Upper lobe of right lung (tissue), 1 donor: ENCODE results near the gene ACTN1. TPM values are rescaled to one million over a fixed set of nuclear protein-coding genes. Genes with fewer than 3 reads are reported as not detected.
"Not testable (repeated sequence)": the region's sequence is repeated elsewhere in the genome, so short reads cannot be mapped to it uniquely, and the experiment has no call there.

Source experiments
- ATAC-seq: fragments of 200-7000 bp; cut with Tn5 transposase; one replicate; pipeline ENCODE4 v1.9.1; 2020; ENCODE audit warnings: mild to moderate bottlenecking, moderate library complexity
- DNase-seq: peaks from one replicate; pipeline ENCODE4 v3.0.0-alpha.2; 2020
- H3K27ac ChIP-seq: fragments of 200-600 bp; one replicate; pipeline ENCODE4 v1.8.0; 2022
- H3K27me3 ChIP-seq: fragments of 200-600 bp; one replicate; pipeline ENCODE4 v1.8.0; 2022; ENCODE audit warnings: mild to moderate bottlenecking
- H3K36me3 ChIP-seq: fragments of 200-600 bp; one replicate; pipeline ENCODE4 v1.8.0; 2022
- H3K4me1 ChIP-seq: fragments of 200-600 bp; one replicate; pipeline ENCODE4 v1.8.0; 2022
- H3K4me3 ChIP-seq: fragments of 200-600 bp; one replicate; pipeline ENCODE4 v1.8.0; 2022; ENCODE audit warnings: mild to moderate bottlenecking
- H3K9me3 ChIP-seq: fragments of 200-600 bp; one replicate; pipeline ENCODE4 v1.8.0; 2022
- intact Hi-C: fragments of 100-400 bp; cut with DNase I; formaldehyde crosslinking; loops from one replicate; pipeline ENCODE4 v1.11.0; 2022
- long read RNA-seq: library from polyadenylated mRNA; unstranded; transcript quantifications from one replicate; pipeline ENCODE4 v2.0.0, GENCODE V29; 2021
- total RNA-seq: library from RNA; stranded (reverse); fragmentation: NEBNext Ultra II Directional; extraction: Animal tissue kit (Norgen Biotek cat#: 25700); gene quantifications from one replicate; pipeline ENCODE4 v1.2.1, GENCODE V29; 2021
- TF ChIP-seq, protein P1 (sequence below): fragments of 200-600 bp; IDR thresholded peaks from one replicate; pipeline ENCODE4 v1.8.0; 2022; ENCODE audit warnings: antibody characterized with exemption
- donor health status: DM: no; HTN: yes; CAD: no; lungs with severe emphysema.

Gene ACTN1
- 177 TPM for total RNA-seq
- long read RNA-seq, full-length matches to known transcripts, result 285 of 385 reads
- long read RNA-seq, partial matches to known transcripts, result 78 of 385 reads
- long read RNA-seq, other reads (novel, unspliced or antisense), result 22 of 385 reads

DNA sequence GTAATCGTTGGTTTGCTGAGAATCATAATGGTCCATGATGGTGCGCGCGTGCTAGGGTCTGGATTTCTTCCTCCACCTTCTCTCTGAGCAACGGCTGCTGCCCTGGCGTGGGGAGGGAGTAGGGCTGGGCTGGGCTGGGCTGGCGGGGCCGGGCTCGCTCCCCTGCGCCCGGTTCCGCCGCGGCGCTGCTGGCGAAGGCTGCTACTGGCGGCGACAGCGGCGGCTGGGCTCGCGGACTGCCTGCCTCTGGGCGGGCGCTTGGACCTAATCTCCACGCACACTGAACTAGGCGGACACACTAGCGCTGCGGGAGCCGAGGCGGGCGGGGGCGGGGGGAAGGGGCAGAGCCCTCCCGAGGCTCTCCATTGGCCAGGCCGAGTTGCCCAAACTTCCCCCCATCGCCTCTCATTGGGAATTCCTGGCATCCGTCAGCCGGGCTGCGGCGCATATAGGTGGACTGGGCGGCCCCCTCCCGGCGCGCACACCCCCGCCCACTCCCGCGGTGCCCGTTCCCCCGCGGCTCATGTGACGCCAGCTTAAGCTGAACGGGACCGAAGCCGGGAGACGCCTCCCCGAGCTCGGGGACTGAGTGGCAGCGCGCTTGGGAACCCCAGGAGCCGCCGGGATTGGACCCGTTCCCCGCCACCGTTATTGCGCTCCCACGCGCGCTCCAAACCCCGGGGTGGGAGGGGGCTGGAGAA is at the start of gene ACTN1:
Gene ACTN1, minus strand, starts transcription at position 282 of the 701 bp plus-strand sequence. Its CDS starts 246 bp downstream, at position 36.
- H3K9me3 ChIP-seq, result no peaks in the 10 kb centered on the region
- peak within 1 kb of the TSS; percentile 93 for H3K27ac ChIP-seq
- DNase-seq (peak; percentile 97), ATAC-seq (peak; percentile 94)
- peaks cover 25% of the 10 kb centered on the region for H3K4me1 ChIP-seq
- TF ChIP-seq, protein P1, sequence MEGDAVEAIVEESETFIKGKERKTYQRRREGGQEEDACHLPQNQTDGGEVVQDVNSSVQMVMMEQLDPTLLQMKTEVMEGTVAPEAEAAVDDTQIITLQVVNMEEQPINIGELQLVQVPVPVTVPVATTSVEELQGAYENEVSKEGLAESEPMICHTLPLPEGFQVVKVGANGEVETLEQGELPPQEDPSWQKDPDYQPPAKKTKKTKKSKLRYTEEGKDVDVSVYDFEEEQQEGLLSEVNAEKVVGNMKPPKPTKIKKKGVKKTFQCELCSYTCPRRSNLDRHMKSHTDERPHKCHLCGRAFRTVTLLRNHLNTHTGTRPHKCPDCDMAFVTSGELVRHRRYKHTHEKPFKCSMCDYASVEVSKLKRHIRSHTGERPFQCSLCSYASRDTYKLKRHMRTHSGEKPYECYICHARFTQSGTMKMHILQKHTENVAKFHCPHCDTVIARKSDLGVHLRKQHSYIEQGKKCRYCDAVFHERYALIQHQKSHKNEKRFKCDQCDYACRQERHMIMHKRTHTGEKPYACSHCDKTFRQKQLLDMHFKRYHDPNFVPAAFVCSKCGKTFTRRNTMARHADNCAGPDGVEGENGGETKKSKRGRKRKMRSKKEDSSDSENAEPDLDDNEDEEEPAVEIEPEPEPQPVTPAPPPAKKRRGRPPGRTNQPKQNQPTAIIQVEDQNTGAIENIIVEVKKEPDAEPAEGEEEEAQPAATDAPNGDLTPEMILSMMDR, result no peak
- H3K27me3 ChIP-seq, result no peaks in the 10 kb centered on the region
- H3K36me3 ChIP-seq, result no peaks in the 10 kb centered on the region
- peak within 1 kb of the TSS; percentile 92 for H3K4me3 ChIP-seq
- intact Hi-C loops, result loop anchor here (10.0 kb wide), 1 partner anchor 74 kb away; no protein-coding TSS in a partner anchor

DNA sequence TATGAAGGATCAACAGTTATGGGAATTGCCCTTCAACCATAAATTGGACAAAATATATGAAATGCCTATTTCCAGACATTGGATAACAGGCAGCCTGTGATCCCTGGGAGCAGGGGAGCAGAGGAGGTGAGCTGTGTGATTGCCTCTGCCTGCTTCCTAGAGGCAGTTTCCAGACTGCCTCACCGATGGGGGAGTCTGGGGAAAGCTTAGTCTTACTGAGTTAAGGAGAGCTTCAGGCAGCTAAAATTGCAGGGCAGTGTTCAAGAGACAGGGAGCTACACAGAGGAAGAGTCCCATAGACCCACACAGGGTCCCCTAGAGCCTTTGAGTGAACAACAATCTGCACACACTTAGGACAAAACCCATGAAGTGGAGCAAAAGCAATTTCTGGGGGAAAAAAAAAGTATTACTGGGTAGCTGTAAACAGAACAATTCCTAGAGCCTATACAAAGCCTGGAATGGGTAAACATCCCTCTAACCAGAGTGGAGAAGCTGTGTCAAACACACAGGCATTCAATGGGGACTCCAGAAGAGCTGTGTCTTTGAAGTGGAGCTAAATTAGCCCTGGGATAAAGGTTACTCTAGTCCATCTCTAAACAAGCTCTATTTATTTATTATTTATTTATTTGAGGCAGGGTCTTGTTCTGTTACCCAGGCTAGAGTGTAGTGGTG is 48.3 kb upstream of the ACTN1 start:
- ATAC-seq, result no peak
- no peak for DNase-seq
- Histone ChIP-seq H3K27ac (no peak overlapping the region), H3K4me3 (no peak overlapping the region), H3K36me3 (no peaks in the 10 kb centered on the region), H3K4me1 (no peaks in the 10 kb centered on the region), H3K27me3 (no peaks in the 10 kb centered on the region), H3K9me3 (no peaks in the 10 kb centered on the region)
- TF ChIP-seq, protein P1, result no peak
- intact Hi-C loops, result no loop called here

DNA sequence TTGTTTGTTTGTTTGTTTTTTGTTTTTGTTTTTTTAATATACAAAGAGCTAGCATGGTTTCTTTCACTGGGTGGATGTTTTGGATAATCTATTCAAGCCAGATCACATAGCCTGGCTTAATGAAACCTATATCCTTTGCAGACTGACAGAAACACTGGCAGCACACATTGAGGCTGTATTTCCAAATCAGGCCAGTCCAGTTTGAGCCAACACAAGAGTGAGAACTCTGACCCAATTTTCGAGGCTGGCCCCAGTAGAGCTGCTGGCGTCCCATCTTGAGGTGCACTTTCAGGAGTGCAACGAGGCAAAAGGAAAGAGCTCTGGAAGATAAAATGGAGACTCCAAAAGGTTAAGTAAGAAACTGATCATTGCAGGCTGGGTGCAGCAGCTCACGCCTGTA is 43.9 kb upstream of the ACTN1 start:
- Histone ChIP-seq H3K4me1 (no peaks in the 10 kb centered on the region), H3K36me3 (no peaks in the 10 kb centered on the region), H3K9me3 (no peaks in the 10 kb centered on the region), H3K27ac (no peak overlapping the region), H3K4me3 (no peak overlapping the region), H3K27me3 (no peaks in the 10 kb centered on the region)
- TF ChIP-seq, protein P1, result no peak
- intact Hi-C loops, result no loop called here
- DNase-seq (no peak), ATAC-seq (no peak)

DNA sequence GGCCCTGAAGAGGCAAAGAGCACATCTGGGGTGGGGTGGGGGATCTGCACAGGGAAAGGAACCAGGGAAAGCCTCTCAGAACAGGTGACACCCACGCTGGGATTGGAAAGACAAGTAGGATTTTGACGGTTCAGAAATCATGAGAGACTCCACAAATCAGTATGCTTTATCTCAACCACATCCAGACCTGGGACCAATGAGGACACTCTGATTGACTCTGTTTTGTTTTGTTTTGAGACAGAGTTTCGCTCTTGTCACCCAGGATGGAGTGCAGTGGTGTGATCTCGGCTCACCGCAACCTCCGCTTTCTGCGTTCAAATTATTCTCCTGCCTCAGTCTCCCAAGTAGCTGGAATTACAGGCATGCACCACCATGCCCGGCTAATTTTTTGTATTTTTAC is 43.0 kb upstream of the ACTN1 start:
- ATAC-seq, H3K36me3 ChIP-seq, intact Hi-C loops, H3K4me1 ChIP-seq, H3K4me3 ChIP-seq, H3K27ac ChIP-seq, H3K9me3 ChIP-seq, DNase-seq, H3K27me3 ChIP-seq: not testable (repeated sequence)

DNA sequence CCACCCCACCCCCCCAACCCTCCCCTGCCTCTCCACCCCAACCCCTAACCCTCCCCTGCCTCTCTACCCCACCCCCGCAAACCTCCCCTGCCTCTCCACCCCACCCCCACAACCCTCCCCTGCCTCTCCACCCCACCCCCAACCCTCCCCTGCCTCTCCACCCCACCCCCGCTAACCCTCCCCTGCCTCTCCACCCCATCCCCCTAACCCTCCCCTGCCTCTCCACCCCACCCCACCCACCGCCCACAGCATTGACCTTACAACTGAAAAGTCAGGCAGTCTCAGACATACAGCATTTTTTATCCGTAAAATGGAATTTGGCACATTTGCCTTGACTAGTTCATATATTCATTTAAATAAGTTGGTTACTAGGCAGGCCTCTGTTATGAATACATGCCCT is 38.6 kb upstream of the ACTN1 start:
- H3K36me3 ChIP-seq, result no peaks in the 10 kb centered on the region
- H3K4me1 ChIP-seq, result peaks cover 16% of the 10 kb centered on the region
- no peaks in the 10 kb centered on the region for H3K9me3 ChIP-seq
- no peak overlapping the region for H3K27ac ChIP-seq
- no peak for DNase-seq
- no peak overlapping the region for H3K4me3 ChIP-seq
- H3K27me3 ChIP-seq, result no peaks in the 10 kb centered on the region
- TF ChIP-seq, protein P1, result no peak
- ATAC-seq, result no peak
- intact Hi-C loops, result no loop called here

DNA sequence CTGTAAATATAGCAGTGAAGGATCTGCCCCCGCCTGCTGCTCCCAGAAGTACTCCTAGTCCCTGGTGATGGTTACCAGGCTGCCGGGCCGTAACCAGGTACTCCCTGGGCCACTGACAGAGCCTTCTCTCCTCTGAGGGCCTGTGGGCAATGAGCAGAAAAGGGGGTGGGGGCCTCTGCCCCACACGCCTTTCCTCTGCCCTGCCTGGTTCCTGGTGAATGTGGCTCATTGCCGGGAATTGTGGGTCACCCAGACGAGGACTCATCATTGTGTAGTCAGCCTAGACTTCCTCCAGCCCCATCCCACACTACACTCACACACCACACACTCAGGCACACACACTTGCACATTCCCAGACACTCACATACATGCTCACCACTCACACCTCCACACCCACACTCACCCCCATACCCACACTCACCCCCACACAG is 35.7 kb upstream of the ACTN1 start:
- TF ChIP-seq, protein P1, result no peak
- Histone ChIP-seq H3K36me3 (no peaks in the 10 kb centered on the region), H3K27ac (peak overlapping the region; percentile 60), H3K9me3 (no peaks in the 10 kb centered on the region), H3K4me1 (peaks cover 16% of the 10 kb centered on the region), H3K27me3 (no peaks in the 10 kb centered on the region), H3K4me3 (no peak overlapping the region)
- intact Hi-C loops, result no loop called here
- DNase-seq (no peak), ATAC-seq (peak; percentile 4)
